Mucosa of descending colon (tissue), 3 donors: ENCODE measurements around the gene SARS1. TPM values are rescaled to one million over a fixed set of nuclear protein-coding genes. Genes with fewer than 3 reads are reported as not detected.

Source experiments
- ATAC-seq: fragments of 200-7000 bp; cut with Tn5 transposase; one replicate; pipeline ENCODE4 v1.9.1; 2020; ENCODE audit warnings: mild to moderate bottlenecking, moderate library complexity
- DNase-seq, 3 donors: peaks; one replicate each; pipeline ENCODE4 v3.0.0-alpha.2; 2020
- H3K36me3 ChIP-seq: fragments of 200-600 bp; one replicate; pipeline ENCODE4 v1.8.0; 2021; ENCODE audit warnings: low read depth, mild to moderate bottlenecking
- H3K4me1 ChIP-seq: fragments of 200-600 bp; one replicate; pipeline ENCODE4 v1.8.0; 2021; ENCODE audit warnings: low read depth, mild to moderate bottlenecking
- H3K4me3 ChIP-seq: fragments of 200-600 bp; one replicate; pipeline ENCODE4 v1.8.0; 2021; ENCODE audit warnings: mild to moderate bottlenecking
- H3K9me3 ChIP-seq: fragments of 200-600 bp; one replicate; pipeline ENCODE4 v1.8.0; 2021; ENCODE audit warnings: mild to moderate bottlenecking
- intact Hi-C, 2 donors: fragments of 100-400 bp; cut with DNase I in 1 of 2; cut with micrococcal nuclease in 1 of 2; formaldehyde crosslinking; loops; one replicate each; pipeline versions ENCODE4 v1.11.0 to v1.11.1; 2022; cut with DNase I, micrococcal nuclease
- total RNA-seq, 3 donors: library from RNA; stranded (reverse); fragmentation: NEBNext Ultra II Directional in 2 of 3; extraction: Animal tissue kit (Norgen Biotek cat#: 25700) in 2 of 3; gene quantifications; one replicate each; pipeline versions ENCODE4 v1.2.1 to v1.2.4, GENCODE V29; 2021 to 2023
- TF ChIP-seq, protein P1 (sequence below): fragments of 200-600 bp; IDR thresholded peaks from one replicate; pipeline ENCODE4 v1.8.0; 2022; ENCODE audit warnings: antibody characterized with exemption, mild to moderate bottlenecking
- donor health status: DM: no; HTN: no; CAD: no; lungs with moderate emphysema.
- donor health status: DM: no; HTN: no; CAD: no.
- donor health status: DM: no; HTN: yes; CAD: no.

SARS1 gene
- total RNA-seq, 3 donors from 2014 or later: 124 to 143 (median 125) TPM

DNA sequence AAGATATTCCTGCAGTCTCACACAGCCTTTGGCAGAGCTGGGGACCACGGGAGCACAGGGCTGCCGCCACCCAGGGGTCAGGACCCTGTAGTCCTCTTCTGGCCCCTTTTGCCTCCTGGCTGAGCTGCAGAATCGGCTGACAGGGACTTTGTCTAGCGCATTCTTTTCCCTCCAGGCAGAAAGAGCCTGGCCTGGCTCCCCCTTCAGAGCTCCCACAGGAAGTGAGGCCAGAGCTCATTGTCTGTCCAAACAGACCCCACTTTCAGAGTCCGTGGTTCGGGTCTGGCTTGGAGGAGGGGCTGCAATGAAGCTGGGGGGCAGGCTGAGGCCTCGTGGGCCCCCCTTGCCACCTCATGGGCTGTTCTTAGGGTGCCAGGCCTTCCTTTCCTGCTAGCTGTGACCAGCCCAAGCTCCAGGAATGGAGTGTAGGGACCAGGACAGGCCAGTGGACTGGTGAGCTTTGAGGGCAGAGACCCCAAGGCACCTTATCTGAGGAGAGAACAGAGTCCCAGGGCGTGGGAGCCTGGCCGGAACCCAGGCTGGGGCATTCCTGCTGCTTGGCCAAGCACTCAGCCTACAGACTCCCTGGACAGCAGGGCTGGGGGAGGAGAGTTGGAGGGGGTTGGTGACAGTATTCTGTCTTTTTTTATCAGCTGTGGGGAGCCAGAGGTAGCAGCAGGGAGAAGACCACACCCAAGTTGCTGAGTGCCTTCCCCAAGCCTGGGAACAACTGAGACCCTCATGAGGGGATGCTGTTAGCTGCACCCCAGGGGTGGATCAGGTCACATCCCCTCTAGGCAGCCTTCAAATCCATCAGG, 40.3 kb downstream of the SARS1 start:
- Histone ChIP-seq H3K36me3 (no peaks in the 10 kb centered on the region), H3K4me3 (no peak overlapping the region), H3K4me1 (no peaks in the 10 kb centered on the region), H3K9me3 (no peaks in the 10 kb centered on the region)
- ATAC-seq: no peak
- intact Hi-C loops: no loop called here
- DNase-seq: peak in 1 of 3 donors; percentile 38
- TF ChIP-seq, protein P1, sequence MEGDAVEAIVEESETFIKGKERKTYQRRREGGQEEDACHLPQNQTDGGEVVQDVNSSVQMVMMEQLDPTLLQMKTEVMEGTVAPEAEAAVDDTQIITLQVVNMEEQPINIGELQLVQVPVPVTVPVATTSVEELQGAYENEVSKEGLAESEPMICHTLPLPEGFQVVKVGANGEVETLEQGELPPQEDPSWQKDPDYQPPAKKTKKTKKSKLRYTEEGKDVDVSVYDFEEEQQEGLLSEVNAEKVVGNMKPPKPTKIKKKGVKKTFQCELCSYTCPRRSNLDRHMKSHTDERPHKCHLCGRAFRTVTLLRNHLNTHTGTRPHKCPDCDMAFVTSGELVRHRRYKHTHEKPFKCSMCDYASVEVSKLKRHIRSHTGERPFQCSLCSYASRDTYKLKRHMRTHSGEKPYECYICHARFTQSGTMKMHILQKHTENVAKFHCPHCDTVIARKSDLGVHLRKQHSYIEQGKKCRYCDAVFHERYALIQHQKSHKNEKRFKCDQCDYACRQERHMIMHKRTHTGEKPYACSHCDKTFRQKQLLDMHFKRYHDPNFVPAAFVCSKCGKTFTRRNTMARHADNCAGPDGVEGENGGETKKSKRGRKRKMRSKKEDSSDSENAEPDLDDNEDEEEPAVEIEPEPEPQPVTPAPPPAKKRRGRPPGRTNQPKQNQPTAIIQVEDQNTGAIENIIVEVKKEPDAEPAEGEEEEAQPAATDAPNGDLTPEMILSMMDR: no peak

DNA sequence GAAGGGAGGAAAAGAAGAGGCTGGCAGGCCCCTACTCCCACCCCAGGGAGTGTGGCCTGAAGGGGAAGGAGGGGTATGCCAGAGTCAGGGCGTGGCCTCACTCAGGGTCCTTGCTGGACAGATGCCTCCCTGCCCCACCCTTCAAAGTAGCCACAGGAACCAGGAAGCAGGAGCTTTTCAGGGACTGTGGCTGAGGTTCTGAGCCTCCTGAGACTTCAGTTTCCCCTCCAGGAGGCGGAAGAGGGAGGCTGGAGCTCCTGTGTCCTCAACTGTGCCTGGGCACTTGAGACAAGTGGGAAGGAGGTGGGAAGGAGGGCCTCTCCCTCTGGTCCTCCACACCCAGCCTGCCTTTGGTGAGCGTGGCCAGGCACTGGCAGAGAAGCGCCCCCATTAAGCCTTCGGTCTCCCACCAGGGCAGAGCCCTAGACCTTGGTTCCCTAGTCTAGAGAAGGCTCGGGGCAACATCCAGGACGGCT, 40.9 kb downstream of the SARS1 start:
- no peaks in the 10 kb centered on the region for H3K4me1 ChIP-seq
- H3K9me3 ChIP-seq: no peaks in the 10 kb centered on the region
- H3K4me3 ChIP-seq: no peak overlapping the region
- DNase-seq (no peak), ATAC-seq (peak; percentile 30)
- H3K36me3 ChIP-seq: no peaks in the 10 kb centered on the region
- TF ChIP-seq, protein P1: no peak
- intact Hi-C loops: no loop called here

DNA sequence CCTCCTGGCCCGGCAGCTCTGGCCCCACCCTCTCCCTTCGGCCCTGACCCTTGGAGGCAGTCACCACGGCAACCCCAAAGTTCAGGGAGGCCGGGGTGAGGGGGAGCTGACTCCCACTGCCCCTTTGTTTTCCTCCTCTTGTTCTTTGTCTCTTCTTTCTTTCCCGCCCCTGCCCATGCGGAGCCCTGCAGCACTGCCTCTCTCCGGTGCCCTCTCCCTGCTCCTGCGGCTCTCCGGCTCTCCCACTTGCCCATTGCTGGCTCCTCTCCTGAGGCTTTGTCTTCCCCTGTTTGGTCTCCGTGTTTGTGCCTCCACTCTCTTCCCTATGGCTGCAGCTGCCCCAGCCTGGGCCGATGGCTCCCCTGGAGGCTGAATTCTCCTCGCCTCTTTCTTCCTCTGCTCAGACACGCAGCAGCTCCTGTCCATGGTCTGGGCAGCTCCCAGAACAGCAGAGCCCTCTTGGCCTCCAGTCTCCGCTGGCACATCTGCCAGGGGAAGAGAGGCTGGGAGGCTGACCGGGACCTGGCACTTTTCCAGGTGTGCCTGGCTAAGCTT, 41.5 kb downstream of the SARS1 start:
- DNase-seq (peak in 1 of 3 donors; percentile 42), ATAC-seq (no peak)
- H3K36me3 ChIP-seq: no peaks in the 10 kb centered on the region
- H3K4me1 ChIP-seq: no peaks in the 10 kb centered on the region
- H3K9me3 ChIP-seq: no peaks in the 10 kb centered on the region
- TF ChIP-seq, protein P1: no peak
- H3K4me3 ChIP-seq: no peak overlapping the region
- intact Hi-C loops: no loop called here

DNA sequence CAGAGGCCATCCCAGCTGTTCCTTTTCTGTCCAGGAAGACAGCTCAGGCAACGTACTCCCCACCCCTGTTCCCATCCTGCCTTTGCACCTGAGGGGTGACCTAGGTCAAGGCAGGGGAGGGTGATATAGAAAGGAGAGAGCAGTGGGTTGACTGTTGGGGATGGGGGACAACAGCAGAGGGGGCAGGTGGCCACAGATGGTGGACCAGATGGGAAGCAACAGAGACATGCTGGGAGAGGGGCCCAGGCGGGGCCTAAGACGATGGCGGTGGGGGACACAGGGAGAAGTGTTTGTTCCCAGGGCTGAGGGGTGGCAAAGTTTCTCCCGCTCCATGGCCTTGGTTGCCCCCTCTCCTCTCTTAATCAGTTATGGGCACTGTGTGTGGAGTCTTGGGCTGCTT, 42.0 kb downstream of the SARS1 start:
- no peak overlapping the region for H3K4me3 ChIP-seq
- H3K4me1 ChIP-seq: no peaks in the 10 kb centered on the region
- DNase-seq: no peak
- intact Hi-C loops: no loop called here
- TF ChIP-seq, protein P1: no peak
- H3K9me3 ChIP-seq: no peaks in the 10 kb centered on the region
- no peaks in the 10 kb centered on the region for H3K36me3 ChIP-seq
- no peak for ATAC-seq

DNA sequence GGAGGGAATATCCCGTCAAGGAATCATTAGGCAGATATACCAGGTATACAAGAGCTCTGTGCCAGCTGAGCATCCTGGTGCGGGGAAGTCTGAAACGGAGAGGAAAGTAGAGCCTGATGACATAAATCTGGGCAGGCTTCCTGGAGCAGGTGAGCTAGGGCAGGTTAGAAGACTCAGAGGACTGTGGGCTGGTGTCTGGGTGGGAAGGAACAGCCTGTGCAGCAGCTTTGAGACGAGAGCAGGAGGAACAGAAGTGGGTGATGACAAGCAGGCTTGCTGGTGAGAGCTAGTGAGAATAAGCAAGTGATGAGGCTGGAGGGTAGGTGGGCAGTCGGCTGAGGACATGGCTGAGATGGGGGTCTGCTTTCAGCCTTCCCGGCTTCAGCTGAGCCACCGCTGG, 42.4 kb downstream of the SARS1 start:
- DNase-seq: no peak
- no peak for ATAC-seq
- TF ChIP-seq, protein P1: no peak
- Histone ChIP-seq H3K36me3 (no peaks in the 10 kb centered on the region), H3K4me1 (no peaks in the 10 kb centered on the region), H3K9me3 (no peaks in the 10 kb centered on the region), H3K4me3 (no peak overlapping the region)
- intact Hi-C loops: no loop called here
